CD14-positive monocyte (primary cell): Measurements from ENCODE around the gene ARV1. TPM values are rescaled to one million over a fixed set of nuclear protein-coding genes. Genes with fewer than 3 reads are reported as not detected.
"Not testable (repeated sequence)": the region's sequence is repeated elsewhere in the genome, so short reads cannot be mapped to it uniquely, and the experiment has no call there.

ENCODE experiments used
- DNase-seq, 3 donors: peaks; one replicate each; pipeline ENCODE4 v3.0.0-alpha.2; 2011 to 2022
- H2AFZ ChIP-seq: 2 replicates; pipeline ENCODE4 v1.6.0; 2012; ENCODE audit warnings: mild to moderate bottlenecking, low read depth, low read length, inconsistent platforms; ENCODE audit not compliant: insufficient read depth, poor library complexity, severe bottlenecking
- H3K27ac ChIP-seq, 2 donors: 1 replicate in 1 of 2; 2 replicates in 1 of 2; pipeline ENCODE4 v1.5.1; 2012 to 2013; ENCODE audit warnings: low read length in 2 of 2, control low read depth in 1 of 2, inconsistent platforms in 1 of 2, low read depth in 1 of 2, mild to moderate bottlenecking in 1 of 2
- H3K27me3 ChIP-seq, 2 donors: one replicate each; pipeline versions ENCODE4 v1.6.0 to v1.6.1; 2011 to 2013; ENCODE audit warnings: low read length in 2 of 2; ENCODE audit not compliant: control insufficient read depth in 2 of 2, insufficient read depth in 2 of 2
- H3K36me3 ChIP-seq, 2 donors: replicated peaks in 1 of 2; 1 replicate in 1 of 2; 2 replicates in 1 of 2; pipeline versions ENCODE4 v1.5.1 to v1.6.1; 2012 to 2013; ENCODE audit warnings: low read length in 2 of 2, control low read depth in 1 of 2, inconsistent platforms in 1 of 2, mild to moderate bottlenecking in 1 of 2; ENCODE audit not compliant: insufficient read depth in 2 of 2, control insufficient read depth in 1 of 2
- H3K4me1 ChIP-seq, 2 donors: 1 replicate in 1 of 2; 2 replicates in 1 of 2; pipeline versions ENCODE4 v1.5.1 to v1.6.1; 2012 to 2013; ENCODE audit warnings: low read length in 2 of 2, control low read depth in 1 of 2, inconsistent platforms in 1 of 2, mild to moderate bottlenecking in 1 of 2, moderate library complexity in 1 of 2; ENCODE audit not compliant: insufficient read depth in 2 of 2, control insufficient read depth in 1 of 2
- H3K4me2 ChIP-seq: replicated peaks from 2 replicates; pipeline ENCODE3; 2012; ENCODE audit warnings: low read length, moderate library complexity, mild to moderate bottlenecking; ENCODE audit not compliant: poor library complexity, severe bottlenecking; ENCODE audit errors: extremely low read depth
- H3K4me3 ChIP-seq, 3 experiments: fragments of 200-600 bp in 1 of 3; sonication (generic) in 1 of 3; replicated peaks in 1 of 3; 1 replicate in 2 of 3; 2 replicates in 1 of 3; pipeline ENCODE4 v1.5.1; 2011 to 2013; ENCODE audit warnings: low read length in 3 of 3, mild to moderate bottlenecking in 3 of 3, control low read depth in 2 of 3, low read depth in 2 of 3, inconsistent platforms in 1 of 3, moderate library complexity in 1 of 3
- H3K79me2 ChIP-seq: 2 replicates; pipeline ENCODE4 v1.6.0; 2012; ENCODE audit warnings: mild to moderate bottlenecking, control low read depth, inconsistent platforms, low read length, moderate library complexity; ENCODE audit not compliant: insufficient read depth
- H3K9ac ChIP-seq: 2 replicates; pipeline ENCODE4 v1.6.0; 2017; ENCODE audit warnings: low read length, mild to moderate bottlenecking; ENCODE audit not compliant: insufficient read depth, poor library complexity, severe bottlenecking
- H3K9me3 ChIP-seq, 2 donors: replicated peaks in 1 of 2; 1 replicate in 1 of 2; 2 replicates in 1 of 2; pipeline versions ENCODE4 v1.5.1 to v1.6.1; 2012 to 2013; ENCODE audit warnings: low read length in 2 of 2, control low read depth in 1 of 2; ENCODE audit not compliant: control insufficient read depth in 1 of 2, insufficient read depth in 1 of 2
- H4K20me1 ChIP-seq: 2 replicates; pipeline ENCODE4 v1.6.0; 2012; ENCODE audit warnings: mild to moderate bottlenecking, low read length, control low read depth, moderate library complexity; ENCODE audit not compliant: insufficient read depth
- H3K27ac Mint-ChIP-seq, 7 donors: one replicate each; pipeline ENCODE4 v1.8.0; 2020; ENCODE audit warnings: mild to moderate bottlenecking in 7 of 7, mixed read lengths in 7 of 7, moderate library complexity in 6 of 7, inconsistent platforms in 2 of 7
- H3K27me3 Mint-ChIP-seq, 3 donors: one replicate each; pipeline ENCODE4 v1.8.0; 2021 to 2022; ENCODE audit warnings: low read depth in 3 of 3, mild to moderate bottlenecking in 3 of 3, mixed read lengths in 3 of 3, moderate library complexity in 3 of 3, inconsistent platforms in 1 of 3
- H3K36me3 Mint-ChIP-seq, 2 donors: one replicate each; pipeline ENCODE4 v1.8.0; 2020; ENCODE audit warnings: mixed read lengths in 2 of 2, inconsistent platforms in 1 of 2, mild to moderate bottlenecking in 1 of 2
- H3K4me1 Mint-ChIP-seq: one replicate; pipeline ENCODE4 v1.8.0; 2020; ENCODE audit warnings: mild to moderate bottlenecking, mixed read lengths
- H3K4me3 Mint-ChIP-seq, 2 donors: one replicate each; pipeline ENCODE4 v1.8.0; 2020; ENCODE audit warnings: mild to moderate bottlenecking in 2 of 2, mixed read lengths in 2 of 2, moderate library complexity in 1 of 2
- H3K9me3 Mint-ChIP-seq, 7 donors: one replicate each; pipeline ENCODE4 v1.8.0; 2020 to 2022; ENCODE audit warnings: mixed read lengths in 7 of 7, mild to moderate bottlenecking in 6 of 7, moderate library complexity in 6 of 7, inconsistent platforms in 2 of 7
- CTCF ChIP-seq: fragments of 200-600 bp; IDR thresholded peaks from one replicate; pipeline ENCODE4 v1.8.0; 2022; ENCODE audit warnings: antibody characterized with exemption, mild to moderate bottlenecking
- WGBS: methylation state at CpG from one replicate; pipeline ENCODE4 v1.1.5; 2013; ENCODE audit warnings: missing lambda C conversion rate; ENCODE audit not compliant: insufficient coverage; 5-methylcytosine and 5-hydroxymethylcytosine counted together
- intact Hi-C, 2 donors: fragments of 100-400 bp; cut with micrococcal nuclease; formaldehyde crosslinking; loops; one replicate each; pipeline versions ENCODE4 v1.15.0 to v1.15.1; 2023
- polyA plus RNA-seq, 3 donors: library from polyadenylated mRNA; depleted of rRNA in 1 of 3; unstranded in 2 of 3; stranded (reverse) in 1 of 3; fragments of 300-500 nt in 2 of 3; fragments of >200 nt in 1 of 3; fragmentation: Illumina TruSeq in 2 of 3; gene quantifications; 1 replicate in 2 of 3; 2 replicates in 1 of 3; pipeline ENCODE4 v1.2.3, GENCODE V29; 2012 to 2021

The ARV1 gene
- polyA plus RNA-seq, 3 donors, result 7.7 to 19.2 (median 15.0) TPM

GRCh38 chr1:231000639-231001038 lies 21.7 kb downstream of the ARV1 start:
- Histone ChIP-seq H3K4me2 (no peak overlapping the region), H3K27me3 (no peaks in the 10 kb centered on the region), H3K9me3 (peaks cover 12 to 25% of the 10 kb centered on the region in 2 donors), H2AFZ (no peak overlapping the region), H3K79me2 (no peaks in the 10 kb centered on the region), H4K20me1 (no peaks in the 10 kb centered on the region), H3K27ac (no peak overlapping the region), H3K9ac (no peak overlapping the region), H3K4me3 (no peak overlapping the region), H3K4me1 (no peaks in the 10 kb centered on the region), H3K36me3 (peaks cover 57 to 76% of the 10 kb centered on the region in 2 donors)
- intact Hi-C loops, result no loop called here
- TF ChIP-seq CTCF, result no peak
- peaks cover 6 to 8% of the 10 kb centered on the region in 2 donors for H3K36me3 Mint-ChIP-seq
- no peak overlapping the region for H3K27ac Mint-ChIP-seq
- peaks cover 21 to 31% (median 29%) of the 10 kb centered on the region in 7 donors for H3K9me3 Mint-ChIP-seq
- no peak overlapping the region for H3K4me3 Mint-ChIP-seq
- DNase-seq, result no peak
- peaks cover 0 to 3% (median 0%) of the 10 kb centered on the region in 3 donors for H3K27me3 Mint-ChIP-seq
- 100% methylated on average over 1 of the region's 1 CpG for WGBS
- H3K4me1 Mint-ChIP-seq, result no peaks in the 10 kb centered on the region

DNA sequence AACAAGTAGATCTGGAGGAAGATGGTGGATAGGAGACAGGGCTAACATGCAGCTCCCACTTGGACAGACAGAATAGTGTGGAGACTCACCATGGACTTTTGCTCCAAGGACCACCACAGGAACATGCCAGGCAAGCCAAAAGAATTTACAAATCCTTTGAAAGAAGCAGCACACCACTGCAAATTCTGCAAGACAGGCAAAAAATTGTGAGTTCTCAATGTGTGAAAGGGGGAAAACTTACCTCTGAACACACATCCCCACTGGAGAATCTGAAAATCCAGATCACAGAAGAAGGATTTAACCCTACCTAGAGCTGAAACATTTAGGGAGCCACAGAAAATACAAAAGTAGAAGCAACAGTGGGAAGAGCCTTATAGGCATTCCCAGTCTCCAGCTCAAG lies 23.0 kb downstream of the ARV1 start:
- no peaks in the 10 kb centered on the region for H3K4me1 Mint-ChIP-seq
- H3K4me2 ChIP-seq, result no peak overlapping the region
- H3K4me3 ChIP-seq, result no peak overlapping the region
- H3K9me3 ChIP-seq, result peaks cover 12 to 34% of the 10 kb centered on the region in 2 donors
- no peak overlapping the region for H3K27ac Mint-ChIP-seq
- TF ChIP-seq CTCF, result no peak
- no peak overlapping the region for H2AFZ ChIP-seq
- intact Hi-C loops, result no loop called here
- H3K36me3 ChIP-seq, result peaks cover 47 to 63% of the 10 kb centered on the region in 2 donors
- H3K27me3 Mint-ChIP-seq, result peaks cover 0 to 3% (median 0%) of the 10 kb centered on the region in 3 donors
- no peaks in the 10 kb centered on the region for H3K27me3 ChIP-seq
- H3K4me1 ChIP-seq, result no peaks in the 10 kb centered on the region
- no peak overlapping the region for H3K27ac ChIP-seq
- DNase-seq, result no peak
- H3K36me3 Mint-ChIP-seq, result peaks cover 3 to 7% of the 10 kb centered on the region in 2 donors
- no peak overlapping the region for H3K9ac ChIP-seq
- H3K9me3 Mint-ChIP-seq, result peaks cover 24 to 42% (median 38%) of the 10 kb centered on the region in 7 donors
- H3K4me3 Mint-ChIP-seq, result no peak overlapping the region
- no peaks in the 10 kb centered on the region for H4K20me1 ChIP-seq
- H3K79me2 ChIP-seq, result no peaks in the 10 kb centered on the region

GRCh38 chr1:231007535-231007934 lies 28.6 kb downstream of the ARV1 start:
- H3K4me3 ChIP-seq, H2AFZ ChIP-seq, H3K4me1 Mint-ChIP-seq, H3K27ac ChIP-seq, H3K36me3 ChIP-seq, H3K79me2 ChIP-seq, H3K9ac ChIP-seq, H3K4me3 Mint-ChIP-seq, intact Hi-C loops, H3K27ac Mint-ChIP-seq, DNase-seq, H3K27me3 ChIP-seq, H3K36me3 Mint-ChIP-seq, H3K27me3 Mint-ChIP-seq, H3K4me2 ChIP-seq, H3K4me1 ChIP-seq, H4K20me1 ChIP-seq: not testable (repeated sequence)
- H3K9me3 Mint-ChIP-seq, result peaks cover 26 to 52% (median 46%) of the 10 kb centered on the region in 7 donors
- H3K9me3 ChIP-seq, result peaks cover 7 to 37% of the 10 kb centered on the region in 2 donors
- no CpG with 5 or more reads among the region's 1 CpG for WGBS
